Gastrocnemius medialis (tissue), 4 donors: ENCODE data around the gene C8A.

Experiments
- POLR2A ChIP-seq, 2 donors: fragments of 450-650 bp; IDR thresholded peaks; one replicate each; pipeline ENCODE4 v1.6.1; 2017; ENCODE audit warnings: antibody characterized with exemption in 2 of 2, mild to moderate bottlenecking in 2 of 2, moderate library complexity in 2 of 2
- TF ChIP-seq, protein P1 (sequence below), 5 experiments: fragments of 450-650 bp in 3 of 5; fragments of 200-600 bp in 2 of 5; sonication (generic) in 2 of 5; IDR thresholded peaks in 4 of 5; conservative IDR thresholded peaks in 1 of 5; 1 replicate in 4 of 5; 2 replicates in 1 of 5; pipeline ENCODE4 v1.5.1; 2016 to 2019; ENCODE audit warnings: antibody characterized with exemption in 5 of 5, mild to moderate bottlenecking in 3 of 5, moderate library complexity in 3 of 5

- TF ChIP-seq, protein P1, sequence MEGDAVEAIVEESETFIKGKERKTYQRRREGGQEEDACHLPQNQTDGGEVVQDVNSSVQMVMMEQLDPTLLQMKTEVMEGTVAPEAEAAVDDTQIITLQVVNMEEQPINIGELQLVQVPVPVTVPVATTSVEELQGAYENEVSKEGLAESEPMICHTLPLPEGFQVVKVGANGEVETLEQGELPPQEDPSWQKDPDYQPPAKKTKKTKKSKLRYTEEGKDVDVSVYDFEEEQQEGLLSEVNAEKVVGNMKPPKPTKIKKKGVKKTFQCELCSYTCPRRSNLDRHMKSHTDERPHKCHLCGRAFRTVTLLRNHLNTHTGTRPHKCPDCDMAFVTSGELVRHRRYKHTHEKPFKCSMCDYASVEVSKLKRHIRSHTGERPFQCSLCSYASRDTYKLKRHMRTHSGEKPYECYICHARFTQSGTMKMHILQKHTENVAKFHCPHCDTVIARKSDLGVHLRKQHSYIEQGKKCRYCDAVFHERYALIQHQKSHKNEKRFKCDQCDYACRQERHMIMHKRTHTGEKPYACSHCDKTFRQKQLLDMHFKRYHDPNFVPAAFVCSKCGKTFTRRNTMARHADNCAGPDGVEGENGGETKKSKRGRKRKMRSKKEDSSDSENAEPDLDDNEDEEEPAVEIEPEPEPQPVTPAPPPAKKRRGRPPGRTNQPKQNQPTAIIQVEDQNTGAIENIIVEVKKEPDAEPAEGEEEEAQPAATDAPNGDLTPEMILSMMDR (IDR thresholded peaks at IDR 0.05 in 4 of 5, conservative IDR thresholded peaks at IDR 0.05 in 1 of 5) = no peak
- no peak for TF ChIP-seq POLR2A (IDR thresholded peaks at IDR 0.05)
Measured at GRCh38 chr1:56844545-56845136, 10.0 kb upstream of the C8A start.
